AG04450 (cell line): ENCODE results near the gene WDPCP. TPM values are rescaled to one million over a fixed set of nuclear protein-coding genes. Genes with fewer than 3 reads are reported as not detected.

ENCODE experiments used
- CTCF ChIA-PET: fragments of 300-600, 350-600 bp; formaldehyde crosslinking; extraction: SDS; loops from one replicate; lab custom pipeline; 2022; ENCODE audit warnings: antibody characterized with exemption, inconsistent platforms; lab: Charles Lee
- POLR2A ChIA-PET: fragments of 350-600 bp; formaldehyde crosslinking; extraction: SDS; loops from one replicate; lab custom pipeline; 2021; ENCODE audit warnings: antibody characterized with exemption, inconsistent platforms; lab: Yijun Ruan, JAX
- DNase-seq: peaks from one replicate; pipeline ENCODE4 v3.0.0-alpha.2; 2011; ENCODE audit warnings: low read depth, low spot score
- H3K27ac ChIP-seq: one replicate; pipeline ENCODE4 v1.5.1; 2012; ENCODE audit warnings: low read depth, low read length, control low read depth
- H3K27me3 ChIP-seq: one replicate; pipeline ENCODE4 v1.6.0; 2012; ENCODE audit warnings: low read length; ENCODE audit not compliant: control insufficient read depth, insufficient read depth
- H3K4me3 ChIP-seq: 2 replicates; pipeline ENCODE4 v1.5.1; 2011; ENCODE audit warnings: mild to moderate bottlenecking, low read depth, low read length, control low read depth
- H3K9me3 ChIP-seq: 2 replicates; pipeline ENCODE4 v1.5.1; 2012; ENCODE audit warnings: low read length; ENCODE audit not compliant: control insufficient read depth, insufficient read depth
- polyA plus RNA-seq: library from polyadenylated mRNA; depleted of rRNA; stranded (reverse); fragments of >200 nt; gene quantifications from 2 replicates; pipeline ENCODE4 v1.2.3, GENCODE V29; 2011
- TF ChIP-seq, protein P1 (sequence below): IDR thresholded peaks from 2 replicates; pipeline ENCODE4 v1.5.1; 2011; ENCODE audit warnings: low read depth, low read length, control low read depth, inconsistent platforms

Gene WDPCP
- polyA plus RNA-seq, 1 experiment: 4.7 TPM

DNA sequence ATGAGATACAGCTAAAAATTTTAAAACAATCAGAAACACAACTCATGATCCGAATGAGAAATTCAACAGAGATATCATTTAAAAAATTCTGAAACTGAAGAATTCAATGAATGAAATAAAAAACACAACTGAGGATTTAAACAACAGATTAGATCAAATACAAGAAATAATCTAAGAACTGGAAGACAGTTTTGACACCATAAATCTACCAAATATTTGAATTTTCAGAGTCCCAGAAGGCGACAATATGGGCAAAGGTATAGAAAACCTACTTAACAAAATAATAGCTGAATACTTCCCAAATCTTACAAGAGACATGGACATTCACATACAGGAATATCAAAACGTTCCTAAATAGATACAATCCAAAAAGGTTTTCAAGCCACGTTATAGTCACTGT is 315.7 kb downstream of the WDPCP start:
- Histone ChIP-seq H3K27ac (no peak overlapping the region), H3K4me3 (no peak overlapping the region), H3K27me3 (no peaks in the 10 kb centered on the region), H3K9me3 (peaks cover 8% of the 10 kb centered on the region; the same call in 1 of the 2 replicates)
- POLR2A ChIA-PET: no interaction called here
- no peak for DNase-seq
- CTCF ChIA-PET: no interaction called here
- TF ChIP-seq, protein P1, sequence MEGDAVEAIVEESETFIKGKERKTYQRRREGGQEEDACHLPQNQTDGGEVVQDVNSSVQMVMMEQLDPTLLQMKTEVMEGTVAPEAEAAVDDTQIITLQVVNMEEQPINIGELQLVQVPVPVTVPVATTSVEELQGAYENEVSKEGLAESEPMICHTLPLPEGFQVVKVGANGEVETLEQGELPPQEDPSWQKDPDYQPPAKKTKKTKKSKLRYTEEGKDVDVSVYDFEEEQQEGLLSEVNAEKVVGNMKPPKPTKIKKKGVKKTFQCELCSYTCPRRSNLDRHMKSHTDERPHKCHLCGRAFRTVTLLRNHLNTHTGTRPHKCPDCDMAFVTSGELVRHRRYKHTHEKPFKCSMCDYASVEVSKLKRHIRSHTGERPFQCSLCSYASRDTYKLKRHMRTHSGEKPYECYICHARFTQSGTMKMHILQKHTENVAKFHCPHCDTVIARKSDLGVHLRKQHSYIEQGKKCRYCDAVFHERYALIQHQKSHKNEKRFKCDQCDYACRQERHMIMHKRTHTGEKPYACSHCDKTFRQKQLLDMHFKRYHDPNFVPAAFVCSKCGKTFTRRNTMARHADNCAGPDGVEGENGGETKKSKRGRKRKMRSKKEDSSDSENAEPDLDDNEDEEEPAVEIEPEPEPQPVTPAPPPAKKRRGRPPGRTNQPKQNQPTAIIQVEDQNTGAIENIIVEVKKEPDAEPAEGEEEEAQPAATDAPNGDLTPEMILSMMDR: no peak

DNA sequence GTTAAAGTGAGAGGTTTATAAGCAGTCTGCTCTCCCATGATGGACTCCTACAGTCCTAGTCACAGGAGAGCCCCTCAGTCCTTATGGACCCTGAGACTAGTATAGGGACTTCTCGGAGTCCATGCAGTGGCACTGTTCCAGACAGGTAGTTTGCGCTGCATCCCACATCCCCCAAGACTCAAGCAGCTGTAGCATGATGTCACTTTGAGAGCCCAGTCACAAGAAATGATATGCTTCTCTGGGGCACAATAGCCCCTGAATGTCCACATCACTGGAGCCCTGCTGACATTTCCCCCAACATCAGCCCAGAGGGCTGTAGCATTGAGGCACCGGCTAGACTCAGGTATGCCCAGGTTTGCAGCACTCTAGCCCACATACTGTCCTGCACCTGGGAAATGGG is 317.6 kb downstream of the WDPCP start:
- Histone ChIP-seq H3K27ac (no peak overlapping the region), H3K9me3 (peaks cover 8% of the 10 kb centered on the region; the same call in 1 of the 2 replicates), H3K27me3 (no peaks in the 10 kb centered on the region), H3K4me3 (no peak overlapping the region)
- TF ChIP-seq, protein P1: no peak
- CTCF ChIA-PET: no interaction called here
- DNase-seq: no peak
- POLR2A ChIA-PET: no interaction called here

DNA sequence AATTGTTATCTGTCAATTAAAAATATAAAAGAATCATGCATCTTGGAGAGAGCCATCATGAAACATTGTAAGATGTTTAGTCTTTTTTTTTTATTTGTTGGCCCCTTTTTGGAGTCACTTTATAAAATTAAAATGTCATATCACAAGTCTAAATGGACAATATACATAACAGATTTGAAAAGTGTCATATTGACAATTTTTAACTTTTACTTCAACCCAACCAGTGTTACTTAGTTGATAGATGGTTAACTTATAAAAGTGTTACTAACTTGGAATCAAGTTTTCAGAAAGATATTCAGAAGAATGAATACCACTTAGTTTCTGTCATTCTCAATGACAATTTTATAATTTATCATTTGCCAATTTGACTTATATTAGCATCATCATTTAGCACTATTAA is 319.3 kb downstream of the WDPCP start:
- no peak for DNase-seq
- TF ChIP-seq, protein P1: no peak
- POLR2A ChIA-PET: no interaction called here
- H3K9me3 ChIP-seq: peaks cover 8% of the 10 kb centered on the region; the same call in 1 of the 2 replicates
- CTCF ChIA-PET: no interaction called here
- no peaks in the 10 kb centered on the region for H3K27me3 ChIP-seq
- no peak overlapping the region for H3K27ac ChIP-seq
- H3K4me3 ChIP-seq: no peak overlapping the region

DNA sequence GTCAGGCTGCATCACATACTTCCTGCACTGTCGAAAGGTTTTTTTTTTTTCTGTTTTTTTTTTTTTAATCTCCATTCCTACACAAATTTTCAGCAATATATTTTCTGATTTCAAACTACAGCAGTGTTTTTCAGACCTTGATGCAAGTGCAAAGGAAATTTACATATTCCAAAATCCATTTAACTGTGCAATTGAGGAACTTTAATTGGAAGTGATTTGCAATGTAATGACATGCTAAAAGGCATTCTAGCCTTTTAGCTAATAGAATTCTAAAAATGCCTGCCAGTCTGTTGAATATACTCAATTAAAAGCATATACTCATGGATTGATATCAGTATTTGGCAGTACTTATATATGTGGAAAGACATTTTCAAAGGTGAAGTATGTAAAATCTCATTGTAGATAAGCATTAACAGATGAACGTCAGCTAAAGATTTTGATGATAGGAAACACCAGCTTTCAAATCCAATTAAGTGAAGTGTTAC is 327.1 kb downstream of the WDPCP start:
- no peak overlapping the region for H3K4me3 ChIP-seq
- ChIA-PET POLR2A (no interaction called here), CTCF (interaction anchor here (0.5 to 0.7 kb wide), 2 partner anchors 134 to 1110 kb away, joined by 4 to 8 read pairs; no protein-coding TSS in a partner anchor)
- H3K27me3 ChIP-seq: no peaks in the 10 kb centered on the region
- no peaks in the 10 kb centered on the region for H3K9me3 ChIP-seq
- no peak overlapping the region for H3K27ac ChIP-seq
- TF ChIP-seq, protein P1: no peak
- no peak for DNase-seq

DNA sequence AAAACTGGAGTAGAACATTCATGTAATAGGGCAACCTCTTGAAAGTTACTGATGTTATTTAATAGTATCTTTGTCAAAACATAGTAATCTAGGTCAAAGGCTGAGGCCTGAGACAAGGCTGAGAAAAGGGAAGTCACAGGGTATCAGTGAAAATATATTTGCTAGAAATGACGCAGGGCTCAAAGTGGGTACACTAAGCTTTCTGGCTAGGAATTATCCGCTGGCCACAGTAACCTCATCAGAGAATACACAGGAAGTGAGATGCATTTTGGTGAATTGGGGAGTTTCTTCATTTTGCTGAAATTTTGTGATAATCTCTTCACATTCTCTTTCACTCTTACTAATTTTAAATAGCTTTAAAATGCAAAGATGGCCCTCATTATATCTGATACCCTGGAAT is 330.8 kb downstream of the WDPCP start:
- Histone ChIP-seq H3K9me3 (no peaks in the 10 kb centered on the region), H3K27me3 (no peaks in the 10 kb centered on the region), H3K27ac (no peak overlapping the region), H3K4me3 (no peak overlapping the region)
- CTCF ChIA-PET: no interaction called here
- POLR2A ChIA-PET: no interaction called here
- no peak for DNase-seq
- TF ChIP-seq, protein P1: no peak
